Measurements from ENCODE around the gene CARD14. TPM values are rescaled to one million over a fixed set of nuclear protein-coding genes. Genes with fewer than 3 reads are reported as not detected.
"Not testable (repeated sequence)": the region's sequence is repeated elsewhere in the genome, so short reads cannot be mapped to it uniquely, and the experiment has no call there.

The CARD14 gene
- total and polyA plus RNA-seq, 12 donors = 0.30 to 3.4 (median 1.1) TPM

DNA sequence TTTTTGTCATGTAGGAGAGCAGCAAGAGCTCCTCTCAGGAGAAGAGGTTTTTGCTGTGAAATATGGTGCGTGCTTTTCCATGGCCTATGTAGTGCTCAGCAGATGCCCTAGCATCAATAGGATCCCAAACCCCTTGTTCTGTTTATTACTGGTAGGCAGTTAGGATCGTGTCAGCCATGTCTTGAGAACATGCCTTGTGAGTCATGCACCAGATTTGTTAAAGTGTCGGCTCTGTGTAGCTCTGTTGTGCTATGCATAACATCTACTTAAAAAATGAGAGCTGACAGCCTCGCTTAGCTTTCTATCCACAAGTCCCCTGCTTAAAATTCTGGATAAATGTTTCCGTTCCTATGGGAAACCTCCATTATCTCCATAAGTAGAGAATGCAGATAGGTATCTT lies 18.5 kb upstream of the CARD14 start:
- H3K27ac ChIP-seq = no peak overlapping the region
- no peak for DNase-seq
- H3K27me3 ChIP-seq = no peaks in the 10 kb centered on the region
- H3K4me1 ChIP-seq (replicated peaks in 1 of 2) = peaks cover 5 to 7% of the 10 kb centered on the region in 2 donors
- TF ChIP-seq, protein P1, sequence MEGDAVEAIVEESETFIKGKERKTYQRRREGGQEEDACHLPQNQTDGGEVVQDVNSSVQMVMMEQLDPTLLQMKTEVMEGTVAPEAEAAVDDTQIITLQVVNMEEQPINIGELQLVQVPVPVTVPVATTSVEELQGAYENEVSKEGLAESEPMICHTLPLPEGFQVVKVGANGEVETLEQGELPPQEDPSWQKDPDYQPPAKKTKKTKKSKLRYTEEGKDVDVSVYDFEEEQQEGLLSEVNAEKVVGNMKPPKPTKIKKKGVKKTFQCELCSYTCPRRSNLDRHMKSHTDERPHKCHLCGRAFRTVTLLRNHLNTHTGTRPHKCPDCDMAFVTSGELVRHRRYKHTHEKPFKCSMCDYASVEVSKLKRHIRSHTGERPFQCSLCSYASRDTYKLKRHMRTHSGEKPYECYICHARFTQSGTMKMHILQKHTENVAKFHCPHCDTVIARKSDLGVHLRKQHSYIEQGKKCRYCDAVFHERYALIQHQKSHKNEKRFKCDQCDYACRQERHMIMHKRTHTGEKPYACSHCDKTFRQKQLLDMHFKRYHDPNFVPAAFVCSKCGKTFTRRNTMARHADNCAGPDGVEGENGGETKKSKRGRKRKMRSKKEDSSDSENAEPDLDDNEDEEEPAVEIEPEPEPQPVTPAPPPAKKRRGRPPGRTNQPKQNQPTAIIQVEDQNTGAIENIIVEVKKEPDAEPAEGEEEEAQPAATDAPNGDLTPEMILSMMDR (IDR thresholded peaks at IDR 0.05) = no peak
- no peak for TF ChIP-seq POLR2A (IDR thresholded peaks at IDR 0.05)
- intact Hi-C loops (cut with DNase I) = loop anchor here in 1 of 2 donors (5.0 kb wide), 1 partner anchor 66 kb away; no protein-coding TSS in a partner anchor
- no peak overlapping the region for H3K4me3 ChIP-seq
- H3K9me3 ChIP-seq (replicated peaks in 1 of 3) = no peaks in the 10 kb centered on the region
- WGBS, 4 donors = 60 to 73% (median 70%) methylated on average over 5 of the region's 5 CpGs
- no peaks in the 10 kb centered on the region for H3K36me3 ChIP-seq (replicated peaks in 1 of 2)

DNA sequence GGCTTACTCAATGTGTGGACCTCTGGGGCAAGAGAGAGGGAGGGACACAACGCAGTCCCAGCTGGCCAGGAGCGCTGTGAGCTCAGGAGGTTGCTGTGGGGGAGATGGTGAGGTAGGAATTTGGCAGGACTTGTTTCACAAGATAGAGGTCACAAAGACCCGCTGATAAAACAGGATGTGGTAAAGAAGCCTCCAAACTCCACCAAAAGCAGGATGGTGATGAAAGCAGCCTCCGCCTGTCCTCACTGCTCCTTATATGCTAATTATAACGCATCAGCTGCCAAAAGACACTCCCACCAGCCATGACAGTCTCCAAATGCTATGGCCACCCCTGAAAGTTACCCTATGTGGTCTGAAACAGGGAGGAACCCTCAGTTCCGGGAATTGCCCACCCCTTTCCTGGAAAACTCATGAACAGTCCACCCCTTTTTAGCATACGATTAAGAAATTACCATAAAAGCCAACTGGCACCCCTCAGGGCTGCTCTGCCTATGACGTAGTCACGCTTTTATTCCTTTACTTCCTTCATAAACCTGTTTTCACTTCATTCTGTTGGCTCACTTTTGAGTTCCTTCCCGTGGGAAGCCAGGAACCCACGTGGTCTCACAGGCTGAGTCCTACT lies 17.6 kb upstream of the CARD14 start:
- intact Hi-C loops (cut with DNase I) = loop anchor here in 1 of 2 donors (5.0 kb wide), 1 partner anchor 65 kb away; no protein-coding TSS in a partner anchor
- no peak overlapping the region for H3K27ac ChIP-seq

DNA sequence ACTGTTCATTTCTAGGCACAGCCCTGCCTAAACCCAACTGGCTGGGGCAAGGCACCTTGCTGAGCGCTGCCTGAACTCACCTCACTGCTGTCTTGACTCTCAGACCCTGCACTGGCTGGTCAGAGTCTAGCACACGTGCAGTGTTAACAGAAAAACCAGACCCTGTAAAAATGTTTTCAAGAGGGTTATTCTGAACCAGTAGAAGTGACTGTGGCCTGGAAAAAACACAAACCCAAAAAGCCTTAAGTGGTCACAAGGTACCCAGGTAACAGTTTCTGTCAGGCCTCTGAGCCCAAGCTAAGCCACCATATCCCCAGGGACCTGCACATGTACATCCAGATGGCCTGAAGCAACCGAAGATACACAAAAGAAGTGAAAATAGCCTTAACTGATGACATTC lies 16.8 kb upstream of the CARD14 start:
- H3K27me3 ChIP-seq = no peaks in the 10 kb centered on the region
- no peaks in the 10 kb centered on the region for H3K36me3 ChIP-seq (replicated peaks in 1 of 2)
- no peak overlapping the region for H3K4me3 ChIP-seq
- no peak for TF ChIP-seq POLR2A (IDR thresholded peaks at IDR 0.05)
- TF ChIP-seq, protein P1 (IDR thresholded peaks at IDR 0.05) = no peak
- intact Hi-C loops (cut with DNase I) = loop anchor here in 1 of 2 donors (5.0 kb wide), 1 partner anchor 64 kb away; no protein-coding TSS in a partner anchor
- no peak for DNase-seq
- WGBS, 4 donors = 76 to 93% (median 88%) methylated on average over 3 of the region's 3 CpGs
- peaks cover 3 to 5% of the 10 kb centered on the region in 2 donors for H3K4me1 ChIP-seq (replicated peaks in 1 of 2)
- H3K27ac ChIP-seq = no peak overlapping the region
- no peaks in the 10 kb centered on the region for H3K9me3 ChIP-seq (replicated peaks in 1 of 3)

More for the DNA sequence above, 17.6 kb upstream of the CARD14 start:
- no peak overlapping the region for H3K4me3 ChIP-seq
- TF ChIP-seq, protein P1 (IDR thresholded peaks at IDR 0.05) = no peak
- TF ChIP-seq POLR2A (IDR thresholded peaks at IDR 0.05) = no peak
- H3K36me3 ChIP-seq (replicated peaks in 1 of 2) = no peaks in the 10 kb centered on the region
- H3K4me1 ChIP-seq (replicated peaks in 1 of 2) = peaks cover 5 to 7% of the 10 kb centered on the region in 2 donors
- 76 to 82% (median 78%) methylated on average over 11 of the region's 11 CpGs for WGBS, 4 donors
- H3K27me3 ChIP-seq = no peaks in the 10 kb centered on the region
- no peaks in the 10 kb centered on the region for H3K9me3 ChIP-seq (replicated peaks in 1 of 3)
- DNase-seq = no peak

DNA sequence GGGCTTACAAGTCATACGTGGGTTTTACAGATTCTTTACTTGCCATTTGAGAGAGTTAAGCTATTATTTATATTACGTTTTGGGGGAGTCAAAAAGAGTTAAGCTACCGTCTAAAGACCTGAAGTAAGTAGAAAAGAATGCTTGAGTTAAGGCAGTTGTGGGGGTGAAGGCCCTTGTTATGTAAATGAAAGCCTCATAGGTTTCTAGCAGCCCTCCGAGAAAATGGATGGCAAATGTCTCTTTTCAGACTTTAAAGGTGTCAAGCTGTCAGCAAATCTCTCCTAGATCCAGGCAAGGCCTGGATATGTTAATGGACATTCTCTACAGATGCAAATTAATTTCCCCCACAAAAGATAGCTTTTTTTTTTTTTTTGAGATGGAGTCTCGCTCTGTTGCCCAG lies 15.7 kb upstream of the CARD14 start:
- intact Hi-C loops (cut with DNase I) = loop anchor here in 1 of 2 donors (5.0 kb wide), 1 partner anchor 63 kb away; no protein-coding TSS in a partner anchor

DNA sequence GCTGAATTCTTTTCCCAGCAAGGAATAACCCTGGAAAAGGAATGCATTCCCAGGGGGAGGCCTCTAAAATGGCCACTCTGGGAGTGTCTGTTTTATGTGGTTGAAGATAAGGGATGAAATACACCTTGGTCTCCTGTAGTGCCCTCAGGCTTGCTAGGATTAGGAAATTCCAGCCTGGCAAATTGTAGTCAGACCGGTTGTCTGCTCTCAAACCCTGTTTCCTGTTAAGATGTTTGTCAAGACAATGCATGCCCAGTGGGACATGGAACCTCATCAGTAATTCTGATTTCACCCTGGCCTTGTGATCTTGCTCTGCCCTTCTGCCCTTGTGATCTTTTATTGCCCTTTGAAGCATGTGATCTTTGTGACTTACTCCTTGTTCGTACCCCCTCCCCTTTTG lies 14.2 kb upstream of the CARD14 start:
- DNase-seq; intact Hi-C loops (cut with DNase I); H3K4me3 ChIP-seq; H3K27ac ChIP-seq; H3K27me3 ChIP-seq; H3K36me3 ChIP-seq (replicated peaks in 1 of 2); H3K4me1 ChIP-seq (replicated peaks in 1 of 2); H3K9me3 ChIP-seq (replicated peaks in 1 of 3): not testable (repeated sequence)
- 54 to 60% (median 59%) methylated on average over 2 of the region's 2 CpGs for WGBS, 4 donors

More for the DNA sequence above, 15.7 kb upstream of the CARD14 start:
- DNase-seq = no peak
- Histone ChIP-seq H3K4me1 (replicated peaks in 1 of 2) (no peaks in the 10 kb centered on the region), H3K4me3 (no peak overlapping the region), H3K9me3 (replicated peaks in 1 of 3) (no peaks in the 10 kb centered on the region), H3K27me3 (no peaks in the 10 kb centered on the region), H3K27ac (no peak overlapping the region), H3K36me3 (replicated peaks in 1 of 2) (no peaks in the 10 kb centered on the region)
- TF ChIP-seq POLR2A (IDR thresholded peaks at IDR 0.05) = no peak
- TF ChIP-seq, protein P1 (IDR thresholded peaks at IDR 0.05) = no peak
- WGBS, 4 donors = 78 to 83% (median 79%) methylated on average over 4 to 5 of the region's 5 CpGs
